A549 (cell line): ENCODE results near the gene TMCO2.

Source experiments
- MAZ ChIP-seq: fragments of 150-350 bp; IDR thresholded peaks from 2 replicates; pipeline ENCODE4 v1.6.1; 2014; ENCODE audit warnings: antibody characterized with exemption, low read depth, low read length, borderline replicate concordance
- USF2 ChIP-seq: fragments of 450-650 bp; IDR thresholded peaks from 2 replicates; pipeline ENCODE4 v1.6.1; 2014; ENCODE audit warnings: antibody characterized with exemption

- TF ChIP-seq USF2, result no peak
- no peak for TF ChIP-seq MAZ
Observed at GRCh38 chr1:40301066-40301465, 53.3 kb downstream of the TMCO2 start.
